ENCODE results near the gene SYNGR4.

DNA sequence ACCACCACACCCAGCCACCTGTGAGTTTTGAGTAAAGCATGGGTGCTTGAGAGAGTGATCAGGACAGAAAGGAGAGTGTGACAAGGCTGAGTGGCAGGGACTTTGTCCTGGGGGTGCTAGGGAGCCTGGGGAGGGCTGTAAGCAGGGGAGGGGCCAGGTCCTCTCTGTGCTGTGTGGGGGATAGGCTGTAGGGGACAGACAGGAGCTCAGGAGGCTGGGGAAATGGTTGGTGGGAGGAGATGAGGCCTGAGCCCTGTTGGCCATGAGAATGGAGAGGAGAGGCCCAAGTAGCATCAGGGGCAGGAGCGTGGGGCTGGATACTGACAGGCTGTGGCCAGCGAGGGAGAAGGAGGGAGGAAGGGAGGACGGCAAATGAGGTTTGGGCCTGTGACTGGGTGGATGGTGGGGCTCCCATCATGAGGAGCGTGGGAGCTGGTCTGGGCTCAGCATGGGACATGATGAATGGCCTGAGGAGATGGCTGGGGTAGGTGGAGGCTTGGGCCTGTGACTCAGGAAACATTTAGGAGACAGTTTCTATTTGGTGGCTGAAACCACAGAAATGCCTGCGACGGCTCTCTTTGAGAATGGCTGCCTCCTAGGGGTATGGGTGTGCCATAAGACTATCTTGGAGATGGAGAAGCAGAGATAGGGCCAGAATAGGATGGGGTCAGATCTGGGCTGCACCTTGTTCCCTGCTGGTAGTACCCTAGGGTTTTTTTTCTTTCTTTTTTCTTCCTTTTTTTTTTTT lies 54.3 kb downstream of the SYNGR4 start:
- TF ChIP-seq, protein P1, sequence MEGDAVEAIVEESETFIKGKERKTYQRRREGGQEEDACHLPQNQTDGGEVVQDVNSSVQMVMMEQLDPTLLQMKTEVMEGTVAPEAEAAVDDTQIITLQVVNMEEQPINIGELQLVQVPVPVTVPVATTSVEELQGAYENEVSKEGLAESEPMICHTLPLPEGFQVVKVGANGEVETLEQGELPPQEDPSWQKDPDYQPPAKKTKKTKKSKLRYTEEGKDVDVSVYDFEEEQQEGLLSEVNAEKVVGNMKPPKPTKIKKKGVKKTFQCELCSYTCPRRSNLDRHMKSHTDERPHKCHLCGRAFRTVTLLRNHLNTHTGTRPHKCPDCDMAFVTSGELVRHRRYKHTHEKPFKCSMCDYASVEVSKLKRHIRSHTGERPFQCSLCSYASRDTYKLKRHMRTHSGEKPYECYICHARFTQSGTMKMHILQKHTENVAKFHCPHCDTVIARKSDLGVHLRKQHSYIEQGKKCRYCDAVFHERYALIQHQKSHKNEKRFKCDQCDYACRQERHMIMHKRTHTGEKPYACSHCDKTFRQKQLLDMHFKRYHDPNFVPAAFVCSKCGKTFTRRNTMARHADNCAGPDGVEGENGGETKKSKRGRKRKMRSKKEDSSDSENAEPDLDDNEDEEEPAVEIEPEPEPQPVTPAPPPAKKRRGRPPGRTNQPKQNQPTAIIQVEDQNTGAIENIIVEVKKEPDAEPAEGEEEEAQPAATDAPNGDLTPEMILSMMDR (IDR thresholded peaks at IDR 0.05), result no peak
- TF ChIP-seq POLR2A (IDR thresholded peaks at IDR 0.05), result no peak
